Effector memory CD8-positive, alpha-beta T cell (primary cell): ENCODE data around the gene TSEN54.
"Not testable (repeated sequence)": the region's sequence is repeated elsewhere in the genome, so short reads cannot be mapped to it uniquely, and the experiment has no call there.

Source experiments
- ATAC-seq: fragments of 150-1000 bp; cut with Tn5 transposase; replicated peaks from 2 replicates; pipeline ENCODE4 v1.10.0; 2021; ENCODE audit warnings: mild to moderate bottlenecking, moderate library complexity
- DNase-seq, 3 experiments: peaks; one replicate each; pipeline ENCODE4 v3.0.0; 2021
- H3K27ac Mint-ChIP-seq, 2 donors: one replicate each; pipeline ENCODE4 v1.8.0; 2022; ENCODE audit warnings: mild to moderate bottlenecking in 2 of 2, mixed read lengths in 2 of 2, moderate library complexity in 2 of 2
- H3K27me3 Mint-ChIP-seq, 2 donors: one replicate each; pipeline ENCODE4 v1.8.0; 2022; ENCODE audit warnings: mixed read lengths in 2 of 2
- H3K36me3 Mint-ChIP-seq: one replicate; pipeline ENCODE4 v1.8.0; 2022; ENCODE audit warnings: mild to moderate bottlenecking, moderate library complexity, mixed read lengths; ENCODE audit not compliant: insufficient read depth
- H3K4me1 Mint-ChIP-seq, 2 donors: one replicate each; pipeline ENCODE4 v1.8.0; 2022; ENCODE audit warnings: low read depth in 2 of 2, mixed read lengths in 2 of 2
- H3K4me3 Mint-ChIP-seq, 2 donors: one replicate each; pipeline ENCODE4 v1.8.0; 2022; ENCODE audit warnings: mild to moderate bottlenecking in 2 of 2, mixed read lengths in 2 of 2, moderate library complexity in 2 of 2
- H3K9me3 Mint-ChIP-seq, 2 donors: one replicate each; pipeline ENCODE4 v1.8.0; 2022; ENCODE audit warnings: mixed read lengths in 2 of 2

TSEN54 gene

DNA sequence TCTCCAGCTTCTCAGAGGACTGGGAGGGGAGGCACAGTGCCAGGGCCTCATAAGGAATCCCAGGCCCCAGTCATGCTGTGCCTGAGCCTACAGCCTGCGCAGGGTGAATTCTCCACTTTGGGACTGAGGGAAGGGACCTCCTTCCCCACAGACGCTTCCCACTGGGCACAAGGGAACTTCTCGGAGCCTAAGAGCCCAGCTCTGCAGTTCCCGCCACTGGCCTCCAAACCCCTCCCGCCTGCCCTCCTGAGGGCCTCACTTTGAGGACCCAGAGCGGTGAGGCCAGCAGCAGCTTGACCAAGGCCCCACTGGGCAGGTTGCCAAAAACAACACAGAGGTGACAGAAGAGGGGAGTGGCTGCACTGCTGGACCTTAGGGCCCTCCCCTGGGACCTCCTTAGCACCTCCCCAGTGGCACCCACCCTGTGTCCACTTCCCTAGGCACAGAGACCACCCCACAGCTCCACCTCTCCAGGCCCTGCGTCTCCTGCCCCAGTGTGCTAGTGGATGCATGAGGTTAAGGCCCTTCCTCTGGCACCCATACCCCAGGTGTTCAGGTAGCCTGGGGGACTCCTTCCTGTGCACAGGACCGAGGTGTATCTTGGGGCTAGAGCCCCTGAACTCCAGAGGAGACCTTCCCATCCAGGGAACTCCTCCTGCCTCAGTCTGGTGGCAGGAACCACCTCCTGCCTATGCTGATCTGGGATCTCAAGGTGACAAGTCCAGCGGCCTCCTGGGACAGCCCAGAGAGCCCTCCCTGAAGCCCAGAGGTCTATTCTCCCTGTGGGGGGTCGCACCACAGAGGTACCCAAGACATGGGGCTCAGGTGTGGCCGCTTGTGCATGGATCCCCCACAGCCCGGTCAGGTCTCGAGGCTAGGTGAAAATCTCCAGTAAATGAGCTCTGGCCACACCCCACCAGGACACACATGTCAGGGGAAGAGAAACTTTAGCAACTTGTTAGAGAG is 4.4 kb upstream of the TSEN54 start:
- H3K27ac Mint-ChIP-seq = peak overlapping the region in 1 of 2 donors; percentile 20
- DNase-seq (no peak), ATAC-seq (no peak)
- H3K4me3 Mint-ChIP-seq = no peak overlapping the region
- H3K4me1 Mint-ChIP-seq = peaks cover 0 to 2% of the 10 kb centered on the region in 2 donors
- H3K27me3 Mint-ChIP-seq = no peaks in the 10 kb centered on the region
- no peaks in the 10 kb centered on the region for H3K9me3 Mint-ChIP-seq
- peaks cover 10% of the 10 kb centered on the region for H3K36me3 Mint-ChIP-seq

DNA sequence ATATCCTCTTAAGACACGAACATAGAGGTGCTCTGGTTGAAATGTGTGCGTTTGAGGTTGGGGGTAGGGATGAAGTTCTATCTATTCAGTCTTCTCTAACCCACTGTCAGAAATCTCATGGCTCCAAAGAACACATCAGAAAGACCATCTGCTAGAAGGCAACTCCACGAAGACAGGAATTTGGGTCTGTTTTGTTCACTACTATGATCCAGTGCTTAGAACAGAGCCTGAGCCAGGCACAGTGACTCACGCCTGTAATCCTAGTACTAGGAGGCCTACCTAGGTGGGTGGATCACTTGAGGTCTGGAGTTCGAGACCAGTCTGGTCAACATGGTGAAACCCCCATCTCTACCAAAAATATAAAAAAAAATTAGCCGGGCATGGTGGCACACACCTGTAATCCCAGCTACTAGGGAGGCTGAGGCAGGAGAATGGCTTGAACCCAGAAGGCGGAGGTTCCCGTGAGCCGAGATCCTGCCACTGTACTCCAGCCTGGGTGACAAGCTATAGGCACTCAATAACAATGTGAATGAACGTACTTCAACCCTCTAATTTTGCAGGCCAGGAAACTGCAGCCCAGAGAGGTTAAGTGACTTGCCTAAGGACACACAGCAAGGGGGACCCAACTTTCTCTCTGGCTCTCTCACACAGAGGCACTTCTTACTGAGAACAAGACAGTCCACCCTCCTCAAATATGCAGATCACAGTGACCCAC is 3.2 kb upstream of the TSEN54 start:
- peaks cover 21% of the 10 kb centered on the region for H3K36me3 Mint-ChIP-seq
- peak overlapping the region in 1 of 2 donors; percentile 8 for H3K4me3 Mint-ChIP-seq
- peaks cover 7 to 14% of the 10 kb centered on the region in 2 donors for H3K4me1 Mint-ChIP-seq
- DNase-seq (no peak), ATAC-seq (no peak)
- H3K27me3 Mint-ChIP-seq = no peaks in the 10 kb centered on the region
- no peak overlapping the region for H3K27ac Mint-ChIP-seq
- H3K9me3 Mint-ChIP-seq = no peaks in the 10 kb centered on the region

GRCh38 chr17:75513641-75514000 is 2.7 kb upstream of the TSEN54 start:
- peaks cover 12 to 19% of the 10 kb centered on the region in 2 donors for H3K4me1 Mint-ChIP-seq

DNA sequence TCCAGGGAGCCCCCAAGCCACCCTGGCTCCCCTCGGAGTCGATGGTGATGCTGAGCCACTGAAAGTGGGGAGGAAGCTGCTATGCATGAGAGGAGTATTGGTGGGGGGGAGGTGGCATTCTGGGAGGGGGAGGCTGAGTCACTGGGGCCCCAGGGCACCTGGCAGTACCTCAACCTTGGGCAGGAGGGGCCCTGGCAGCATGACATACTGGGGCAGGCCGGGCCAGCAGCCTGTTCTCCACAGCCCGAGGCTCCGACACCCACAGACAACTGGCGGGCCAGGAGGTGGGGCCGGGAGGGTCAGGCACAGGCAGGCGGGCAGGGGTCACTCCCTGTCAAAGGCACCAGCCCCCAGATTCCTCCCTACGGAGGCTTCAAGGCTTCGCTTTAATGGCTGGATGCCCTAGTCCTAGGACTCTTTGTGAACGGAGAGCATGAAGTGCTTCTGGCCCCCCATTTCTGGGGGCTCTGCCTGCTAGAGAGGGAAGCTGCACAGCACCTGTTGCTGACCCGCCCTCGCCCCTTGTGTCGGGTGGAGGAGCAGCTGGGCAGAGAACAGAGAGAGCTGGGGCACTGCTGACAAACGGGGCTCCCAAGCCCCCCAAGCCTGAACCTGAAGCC is 1.9 kb upstream of the TSEN54 start:
- H3K9me3 Mint-ChIP-seq = no peaks in the 10 kb centered on the region
- H3K27ac Mint-ChIP-seq = no peak overlapping the region
- H3K4me3 Mint-ChIP-seq = peak overlapping the region; percentile 35 to 50
- DNase-seq (no peak), ATAC-seq (no peak)
- no peaks in the 10 kb centered on the region for H3K27me3 Mint-ChIP-seq
- peaks cover 18 to 20% of the 10 kb centered on the region in 2 donors for H3K4me1 Mint-ChIP-seq
- H3K36me3 Mint-ChIP-seq = peaks cover 33% of the 10 kb centered on the region

More at GRCh38 chr17:75513641-75514000, 2.7 kb upstream of the TSEN54 start:
- peak overlapping the region in 1 of 2 donors; percentile 19 for H3K4me3 Mint-ChIP-seq
- no peak overlapping the region for H3K27ac Mint-ChIP-seq
- peaks cover 27% of the 10 kb centered on the region for H3K36me3 Mint-ChIP-seq
- no peaks in the 10 kb centered on the region for H3K27me3 Mint-ChIP-seq
- DNase-seq = no peak
- no peaks in the 10 kb centered on the region for H3K9me3 Mint-ChIP-seq
- ATAC-seq = no peak

DNA sequence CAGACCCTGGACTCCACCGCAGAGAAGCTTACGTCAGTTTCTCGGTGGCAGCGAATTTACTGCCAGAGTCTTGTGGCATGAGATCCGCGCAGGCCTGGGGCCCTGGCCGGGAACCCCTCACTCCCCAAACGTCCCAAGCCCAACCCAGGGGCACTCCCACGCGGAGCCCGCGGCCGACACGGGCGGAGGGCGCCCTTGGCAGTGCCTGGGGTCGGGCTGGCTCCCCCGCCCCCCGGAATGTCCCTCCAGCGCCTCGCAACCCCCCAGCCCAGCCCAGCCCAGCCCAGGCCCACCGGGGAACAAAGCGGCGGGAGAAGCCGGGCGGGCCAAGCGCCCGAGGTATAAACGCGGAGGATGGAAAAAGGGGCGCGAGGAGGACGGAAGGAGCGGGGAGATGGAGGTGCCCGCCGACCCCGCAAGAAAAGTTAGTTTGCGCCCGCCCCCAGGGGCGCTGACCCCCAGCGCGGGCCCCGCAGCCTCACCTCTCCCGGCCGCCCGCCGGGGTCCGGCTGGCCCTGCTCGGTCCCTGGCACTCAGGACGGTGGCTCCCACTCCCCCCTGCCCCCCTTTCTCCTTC is 1.3 kb upstream of the TSEN54 start:
- H3K27me3 Mint-ChIP-seq = no peaks in the 10 kb centered on the region
- ATAC-seq (no peak), DNase-seq (no peak)
- peak overlapping the region; percentile 35 to 50 for H3K4me3 Mint-ChIP-seq
- H3K4me1 Mint-ChIP-seq = peaks cover 18 to 20% of the 10 kb centered on the region in 2 donors
- H3K36me3 Mint-ChIP-seq = peaks cover 39% of the 10 kb centered on the region
- H3K27ac Mint-ChIP-seq = no peak overlapping the region
- H3K9me3 Mint-ChIP-seq = no peaks in the 10 kb centered on the region

- Mint-ChIP-seq H3K4me1 (peaks cover 18 to 20% of the 10 kb centered on the region in 2 donors), H3K27me3 (no peaks in the 10 kb centered on the region), H3K36me3 (peaks cover 46% of the 10 kb centered on the region), H3K27ac (peak within 1 kb of the TSS; percentile 70 to 98), H3K9me3 (no peaks in the 10 kb centered on the region), H3K4me3 (peak within 1 kb of the TSS; percentile 80 to 86)
- peak; percentile 54 for ATAC-seq
- peak; percentile 71 to 72 (median 71) for DNase-seq
Observed at GRCh38 chr17:75515496-75516254, 653 bp upstream of the TSEN54 start, which contains the start of gene CASKIN2. CASKIN2 (minus strand) TSS chr17:75515537; CDS start chr17:75513804, 1,733 bp downstream.

- ATAC-seq = no peak
- Mint-ChIP-seq H3K4me1 (peaks cover 18 to 20% of the 10 kb centered on the region in 2 donors), H3K27me3 (no peaks in the 10 kb centered on the region), H3K27ac (peak overlapping the region; percentile 69 to 98), H3K4me3 (peak overlapping the region; percentile 80 to 86), H3K36me3 (peaks cover 54% of the 10 kb centered on the region), H3K9me3 (no peaks in the 10 kb centered on the region)
- peak in 1 of 3 experiments; percentile 33 for DNase-seq
Observed at GRCh38 chr17:75516619-75517296, 430 bp downstream of the TSEN54 start.

- ATAC-seq (no peak), DNase-seq (peak in 1 of 3 experiments; percentile 18)
- H3K27ac Mint-ChIP-seq = peak overlapping the region; percentile 69 to 98
- peaks cover 54% of the 10 kb centered on the region for H3K36me3 Mint-ChIP-seq
- H3K4me3 Mint-ChIP-seq = peak overlapping the region; percentile 80 to 86
- H3K9me3 Mint-ChIP-seq = no peaks in the 10 kb centered on the region
- H3K4me1 Mint-ChIP-seq = peaks cover 18 to 20% of the 10 kb centered on the region in 2 donors
- no peaks in the 10 kb centered on the region for H3K27me3 Mint-ChIP-seq
Observed at GRCh38 chr17:75517297-75517865, 1.1 kb downstream of the TSEN54 start.

GRCh38 chr17:75518201-75518600 is 1.9 kb downstream of the TSEN54 start:
- ATAC-seq (peak; percentile 68), DNase-seq (peak; percentile 61 to 64 (median 64))
- H3K4me1 Mint-ChIP-seq = peaks cover 18 to 20% of the 10 kb centered on the region in 2 donors
- no peaks in the 10 kb centered on the region for H3K9me3 Mint-ChIP-seq
- no peaks in the 10 kb centered on the region for H3K27me3 Mint-ChIP-seq
- H3K27ac Mint-ChIP-seq = peak overlapping the region; percentile 69 to 98
- H3K36me3 Mint-ChIP-seq = peaks cover 60% of the 10 kb centered on the region
- H3K4me3 Mint-ChIP-seq = peak overlapping the region; percentile 80 to 86

DNA sequence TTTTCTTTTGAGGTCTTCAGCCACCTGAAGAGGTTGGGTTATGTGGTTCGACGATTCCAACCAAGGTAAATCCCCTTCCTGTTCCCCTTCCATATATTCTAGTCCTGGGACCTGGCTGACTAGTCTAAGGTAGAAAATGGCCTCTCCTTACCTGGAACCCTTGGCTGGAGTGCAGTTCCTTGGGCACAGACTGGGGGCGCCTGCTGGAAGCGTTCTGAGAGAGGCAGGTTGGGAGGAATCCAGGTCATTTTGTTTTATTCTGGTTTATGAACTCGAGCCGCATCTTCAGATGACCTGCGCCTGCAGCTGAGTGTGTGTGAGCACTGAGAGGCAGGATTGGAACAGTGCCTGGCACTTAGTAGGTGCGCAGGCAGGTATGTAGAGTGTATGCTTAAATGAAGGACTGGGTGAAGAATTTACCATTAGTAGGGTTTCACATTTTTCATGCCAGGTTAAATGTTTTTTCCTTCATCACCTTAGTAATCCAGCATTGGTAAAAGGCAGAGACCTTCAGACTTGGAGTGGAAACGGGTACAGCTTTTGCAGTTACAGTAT is 2.7 kb downstream of the TSEN54 start:
- H3K27ac Mint-ChIP-seq = peak overlapping the region; percentile 69 to 98
- H3K36me3 Mint-ChIP-seq = peaks cover 62% of the 10 kb centered on the region
- H3K9me3 Mint-ChIP-seq = no peaks in the 10 kb centered on the region
- peak overlapping the region; percentile 80 to 86 for H3K4me3 Mint-ChIP-seq
- no peak for ATAC-seq
- no peaks in the 10 kb centered on the region for H3K27me3 Mint-ChIP-seq
- peaks cover 18 to 19% of the 10 kb centered on the region in 2 donors for H3K4me1 Mint-ChIP-seq
- DNase-seq = no peak

DNA sequence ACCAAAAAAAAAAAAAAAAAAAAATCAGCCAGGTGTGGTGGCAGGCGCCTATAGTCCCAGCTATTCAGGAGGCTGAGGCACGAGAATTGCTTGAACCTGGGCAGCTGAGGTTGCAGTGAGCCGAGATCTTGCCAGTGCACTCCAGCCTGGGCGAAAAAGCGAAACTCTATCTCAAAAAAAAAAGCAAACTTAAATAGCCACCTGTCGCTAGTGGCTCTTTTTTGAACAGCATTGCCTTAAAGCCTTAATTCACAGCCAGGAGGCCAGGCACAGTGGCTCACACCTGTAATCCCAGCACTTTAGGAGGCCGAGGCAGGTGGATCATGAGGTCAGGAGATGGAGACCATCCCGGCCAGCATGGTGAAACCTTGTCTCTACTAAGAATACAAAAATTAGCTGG is 4.1 kb downstream of the TSEN54 start:
- H3K27me3 Mint-ChIP-seq, H3K27ac Mint-ChIP-seq, ATAC-seq, DNase-seq, H3K4me3 Mint-ChIP-seq, H3K9me3 Mint-ChIP-seq: not testable (repeated sequence)
- H3K4me1 Mint-ChIP-seq = peaks cover 21% of the 10 kb centered on the region in 2 donors
- H3K36me3 Mint-ChIP-seq = peaks cover 62% of the 10 kb centered on the region
